ENCODE results near the gene NPM3.

NPM3 gene

DNA sequence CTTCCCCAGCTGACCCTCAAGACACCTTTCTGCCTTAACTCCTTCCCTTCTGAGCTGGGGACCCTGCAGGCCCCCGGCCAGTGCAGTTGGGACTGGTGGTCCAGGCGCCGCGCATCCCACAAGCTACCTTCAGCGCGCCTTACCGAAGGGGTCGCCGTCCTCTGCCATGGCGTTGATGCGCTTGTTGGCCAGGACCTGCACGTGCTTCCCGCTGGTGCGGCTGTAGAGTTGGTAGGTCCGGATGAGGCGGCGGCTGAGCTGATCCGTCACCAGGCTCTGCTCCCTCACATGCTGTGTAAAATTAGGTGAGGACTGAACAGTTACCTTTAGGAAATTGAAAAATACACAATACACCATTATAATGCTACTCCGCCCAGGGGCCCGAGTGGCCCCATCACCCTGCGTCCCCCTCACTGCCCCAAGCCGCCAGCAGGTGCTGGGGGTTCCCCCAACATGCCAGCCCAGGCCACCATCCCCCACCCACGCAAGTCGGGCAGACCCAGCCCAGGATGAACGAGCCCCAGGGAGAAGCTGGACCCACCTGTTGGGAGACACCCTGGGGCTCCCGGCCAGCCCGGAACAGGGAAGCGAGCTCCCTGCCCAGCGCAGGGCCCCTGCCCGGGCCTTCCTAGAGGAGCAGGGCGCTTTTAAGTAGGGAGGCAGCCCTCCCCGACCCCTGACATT is 8.5 kb downstream of the NPM3 start:
- no peak for DNase-seq (ENCODE audit: low read depth)

DNA sequence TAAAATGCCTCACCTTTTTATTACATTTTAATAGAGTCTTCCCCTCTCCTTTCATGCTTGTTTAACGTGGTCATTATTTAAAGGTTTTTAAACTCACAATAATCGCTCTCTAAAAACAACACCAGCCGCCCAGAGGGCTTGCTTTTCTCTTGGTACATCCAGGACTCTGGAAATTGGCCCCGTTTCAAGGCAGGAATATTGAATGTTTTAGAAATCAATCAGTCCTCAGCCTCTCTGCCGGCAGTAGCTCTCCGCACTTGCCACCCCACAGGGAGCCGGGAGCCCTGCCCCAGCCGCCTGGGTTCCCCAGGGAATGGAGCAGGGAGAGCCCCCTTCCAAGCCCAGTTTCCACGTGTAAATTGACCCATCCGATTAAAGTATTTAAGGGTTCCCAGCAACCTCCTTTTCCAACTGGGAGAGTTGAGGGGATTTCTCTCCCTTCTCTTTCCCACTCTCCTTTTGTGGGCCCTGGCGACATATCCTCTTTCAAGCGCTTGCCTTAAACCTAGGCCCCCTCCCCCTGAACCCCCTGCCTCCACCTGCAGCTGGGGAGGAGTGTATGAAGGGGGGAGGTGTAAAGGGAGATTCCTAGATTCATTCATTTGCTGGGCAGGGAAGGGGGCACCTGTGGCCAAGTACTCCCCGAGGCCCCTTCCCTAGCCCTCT is 9.2 kb downstream of the NPM3 start:
- DNase-seq (ENCODE audit: low read depth) = no peak

DNA sequence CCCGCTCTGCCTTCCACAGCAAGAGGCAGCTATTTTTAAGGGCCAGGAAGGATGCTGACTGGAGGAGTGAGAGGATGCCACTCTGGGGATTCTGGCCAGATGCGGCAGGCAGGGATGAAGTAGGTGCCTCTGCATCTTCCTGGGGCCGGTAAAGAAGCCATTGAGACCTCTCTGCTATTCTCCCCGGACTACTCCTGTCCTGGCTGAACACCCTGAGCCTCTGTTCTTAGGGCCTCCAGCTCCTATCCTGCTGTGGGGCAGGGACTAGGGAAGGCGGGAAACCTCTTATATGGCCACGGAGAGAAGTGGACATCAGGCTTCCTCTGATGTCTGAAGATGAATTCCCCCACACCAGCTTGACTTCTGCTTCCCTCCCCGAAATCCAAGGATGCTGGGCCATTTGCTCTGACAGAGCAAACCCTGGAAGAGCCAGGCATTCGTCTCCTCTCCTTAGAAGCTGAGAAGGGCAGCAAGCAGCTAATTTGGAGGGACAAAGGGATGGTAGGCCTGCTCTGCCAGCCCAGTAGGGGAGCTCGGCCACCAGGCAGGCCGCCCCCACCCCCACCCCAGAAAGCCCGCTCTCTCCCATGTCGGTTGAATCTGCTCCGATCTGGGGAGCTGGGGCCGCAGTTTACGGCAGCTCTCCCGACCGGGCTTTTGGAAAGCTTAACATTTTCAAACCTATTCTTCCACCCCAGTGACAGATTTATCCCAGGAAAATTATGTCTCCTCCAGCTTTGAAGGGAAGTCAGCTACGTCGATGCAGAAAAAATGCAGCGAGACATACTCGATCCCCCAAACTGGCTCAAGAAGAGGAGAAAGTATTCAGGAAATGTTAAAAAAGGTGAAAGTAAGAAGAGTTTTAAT is 10.1 kb downstream of the NPM3 start:
- no peak for DNase-seq (ENCODE audit: low read depth)

DNA sequence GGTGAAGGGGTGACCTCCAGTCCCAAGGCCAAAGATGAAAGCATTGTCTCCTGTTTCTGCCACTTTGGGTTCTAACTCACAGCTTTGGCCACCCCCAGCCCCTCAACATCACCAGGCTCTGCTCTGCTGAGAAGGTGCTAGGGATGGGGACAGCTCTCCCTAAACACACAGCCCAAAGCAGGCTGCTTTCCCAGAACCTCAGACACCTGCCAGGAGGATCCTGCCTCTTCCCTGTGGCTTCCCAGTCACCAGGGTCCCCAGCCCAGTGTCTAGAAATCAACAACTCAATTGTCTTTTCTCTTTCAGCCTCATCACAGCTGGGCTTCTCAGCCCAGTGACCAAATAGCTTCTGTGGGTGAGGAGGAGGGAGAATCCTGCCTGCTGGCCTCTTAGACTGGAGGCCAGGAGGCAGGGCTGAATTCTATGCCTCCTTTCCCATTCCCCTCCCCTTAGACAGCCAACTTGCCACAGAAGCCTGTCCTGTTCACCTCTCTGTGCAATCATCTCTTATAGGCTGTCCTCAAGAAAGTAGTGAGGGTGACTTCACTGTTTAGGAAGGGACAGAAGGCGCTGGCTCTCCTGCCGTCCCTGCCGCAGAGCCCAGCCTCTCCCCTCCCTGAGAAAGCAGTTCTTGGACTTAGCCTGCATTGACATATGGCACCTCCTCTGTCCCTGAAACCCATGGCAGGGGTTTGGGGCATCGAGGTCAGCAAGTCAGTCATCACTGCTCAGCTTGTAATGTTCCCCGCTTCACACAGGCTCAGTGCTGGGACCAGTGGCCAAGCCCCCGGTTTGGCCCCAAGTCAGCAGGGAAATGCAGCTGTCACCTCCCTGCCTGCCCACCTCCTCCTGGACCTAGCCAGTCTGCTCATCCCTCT is 11.0 kb downstream of the NPM3 start:
- no peak for DNase-seq (ENCODE audit: low read depth)

DNA sequence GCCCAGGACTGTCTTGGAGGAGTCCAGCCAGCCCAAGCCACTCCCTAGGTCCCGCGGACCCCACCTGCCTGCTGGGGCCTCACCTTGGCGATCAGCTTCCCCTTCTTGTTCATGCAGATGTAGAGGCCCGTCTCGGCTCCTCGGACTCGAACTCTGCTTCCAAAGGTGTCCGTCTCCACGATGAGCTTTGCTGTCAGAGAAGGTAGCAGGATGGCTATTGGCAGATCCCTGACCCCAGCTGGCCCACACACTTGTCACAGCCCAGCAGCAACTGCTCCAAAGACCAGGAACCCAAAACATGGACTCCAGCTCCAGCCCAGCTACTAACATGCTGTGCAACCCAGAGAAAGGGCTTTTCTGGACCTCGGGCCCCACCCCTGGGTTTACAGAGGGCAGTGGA is 11.9 kb downstream of the NPM3 start:
- DNase-seq (ENCODE audit: low read depth) = no peak

DNA sequence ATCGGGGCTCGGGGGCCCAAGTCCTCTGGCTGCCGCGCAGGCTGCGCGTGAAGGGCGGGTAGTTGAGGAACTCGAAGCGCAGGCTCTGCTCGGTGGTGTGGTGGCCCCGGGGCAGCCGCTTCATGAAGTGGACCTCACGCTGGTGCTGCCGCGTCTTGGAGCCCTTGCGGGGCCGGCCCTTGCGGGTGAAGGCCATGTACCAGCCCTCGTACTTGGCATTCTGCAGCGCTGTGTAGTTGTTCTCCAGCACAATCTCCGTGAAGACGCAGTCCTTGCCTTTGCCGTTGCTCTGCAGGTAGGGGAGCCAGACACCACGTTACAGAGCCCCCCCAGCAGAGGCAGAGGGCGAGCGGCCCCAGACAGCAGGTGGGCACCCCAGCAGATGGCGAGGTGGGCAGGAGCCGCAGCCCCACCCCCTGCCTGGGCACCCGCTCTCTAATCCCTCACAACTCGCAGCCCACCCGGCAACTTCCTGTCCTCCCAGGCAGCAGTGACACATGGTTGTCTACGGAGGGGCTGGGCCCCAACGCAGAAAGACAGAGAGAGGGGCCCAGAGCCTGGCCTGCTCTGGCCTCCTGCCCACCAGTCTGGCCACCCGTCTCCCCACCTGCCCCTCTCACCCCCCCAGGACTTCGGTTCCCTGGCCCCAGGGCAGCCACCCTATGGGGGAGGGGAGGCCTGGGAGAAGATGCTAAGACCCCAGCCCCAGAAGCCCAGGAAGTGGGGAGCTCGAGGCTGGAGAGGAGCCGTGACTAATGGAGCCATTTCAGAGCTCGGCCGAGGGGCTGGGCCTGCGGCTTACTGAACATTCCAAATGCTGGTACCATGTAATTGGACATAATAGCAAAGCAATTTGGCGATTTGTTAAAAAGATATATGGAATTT is 12.7 kb downstream of the NPM3 start:
- no peak for DNase-seq (ENCODE audit: low read depth)

DNA sequence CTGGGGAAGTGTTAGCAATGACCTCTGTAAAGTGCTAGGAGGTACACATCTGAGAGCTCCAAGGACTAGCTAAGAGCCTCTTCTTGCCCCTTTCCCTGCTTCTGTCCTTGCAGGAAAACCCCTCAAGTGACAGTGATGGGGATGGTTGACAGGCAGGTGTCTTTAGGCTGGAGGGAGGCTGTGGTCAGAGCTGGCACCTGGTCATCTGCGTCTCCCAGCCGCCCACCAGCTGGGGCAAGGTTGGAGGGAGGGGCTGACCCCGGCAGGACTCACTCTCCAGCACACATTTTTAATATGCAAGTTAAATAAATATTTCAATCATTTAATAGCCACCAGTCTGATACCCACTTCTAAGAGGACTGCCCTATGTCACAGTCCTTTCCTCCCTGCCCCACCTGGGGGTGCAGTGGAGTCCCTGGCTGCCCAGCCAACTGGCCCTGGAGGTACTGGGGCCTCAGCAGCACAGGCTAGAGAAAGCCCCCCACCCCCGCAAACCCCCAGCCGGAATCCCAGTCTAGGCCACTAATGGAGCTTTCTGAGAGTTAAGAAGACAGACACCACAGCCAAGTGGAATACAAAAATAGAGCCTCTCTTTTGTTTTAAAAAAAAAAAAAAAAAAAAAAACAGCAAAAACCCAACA is 13.6 kb downstream of the NPM3 start:
- DNase-seq (ENCODE audit: low read depth) = no peak

DNA sequence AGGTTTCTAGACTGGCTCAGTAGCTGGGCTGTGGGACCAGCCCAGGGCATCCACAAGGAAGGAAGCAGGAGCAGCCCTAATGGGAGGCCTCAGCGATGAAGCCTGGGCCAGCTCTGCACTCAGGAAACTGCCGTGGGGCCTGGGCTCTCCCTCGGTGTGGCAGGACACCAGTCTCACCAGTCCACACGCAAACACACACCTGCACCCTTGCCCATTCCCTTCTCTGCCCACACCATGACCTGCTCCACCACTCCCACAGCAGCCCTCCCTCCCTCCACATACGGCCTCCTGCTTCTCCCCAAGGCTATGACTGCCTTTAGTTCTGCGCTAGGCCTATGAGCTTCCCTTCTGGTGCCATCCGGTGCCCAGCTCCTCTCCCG is 14.5 kb downstream of the NPM3 start:
- no peak for DNase-seq (ENCODE audit: low read depth)

DNA sequence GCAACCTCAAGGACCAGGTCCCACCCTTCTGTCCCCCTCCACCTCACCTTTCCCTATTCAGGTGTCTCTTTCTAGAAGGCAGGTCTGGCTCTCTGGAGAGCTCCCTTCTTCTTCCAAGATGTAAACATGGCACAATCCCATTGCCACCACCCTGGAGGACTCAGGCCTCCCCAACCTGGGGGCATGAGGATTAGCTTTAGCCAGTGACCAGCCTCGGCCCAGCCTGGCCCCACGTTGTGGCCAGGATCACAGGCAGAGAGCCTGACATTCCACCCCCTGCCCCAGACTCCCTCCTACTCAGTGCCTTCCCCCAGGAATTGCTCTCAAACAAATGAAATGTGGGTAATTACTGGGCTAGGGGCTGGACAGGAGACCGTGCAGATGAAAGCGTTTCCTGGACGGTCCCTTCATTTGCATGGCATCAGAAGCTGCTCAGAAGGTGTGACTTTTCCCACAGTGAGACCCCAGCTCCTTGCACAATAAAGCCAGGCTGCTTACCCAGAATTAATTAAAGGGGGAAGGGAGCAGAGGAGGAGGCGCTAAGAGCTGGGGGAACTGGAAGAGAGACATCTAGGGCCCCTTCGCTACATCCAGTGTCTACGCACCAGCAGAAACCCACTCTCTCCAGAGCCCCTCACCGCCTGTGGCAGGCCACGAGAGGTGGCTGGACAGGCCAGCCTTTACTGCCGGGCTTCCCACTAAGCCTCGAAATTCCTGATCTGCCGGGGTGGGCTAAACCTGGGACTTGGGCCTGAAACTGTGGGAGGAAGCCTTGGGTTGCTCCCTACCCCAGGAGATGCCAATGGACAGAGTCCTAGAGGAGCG is 15.1 kb downstream of the NPM3 start:
- no peak for DNase-seq (ENCODE audit: low read depth)

DNA sequence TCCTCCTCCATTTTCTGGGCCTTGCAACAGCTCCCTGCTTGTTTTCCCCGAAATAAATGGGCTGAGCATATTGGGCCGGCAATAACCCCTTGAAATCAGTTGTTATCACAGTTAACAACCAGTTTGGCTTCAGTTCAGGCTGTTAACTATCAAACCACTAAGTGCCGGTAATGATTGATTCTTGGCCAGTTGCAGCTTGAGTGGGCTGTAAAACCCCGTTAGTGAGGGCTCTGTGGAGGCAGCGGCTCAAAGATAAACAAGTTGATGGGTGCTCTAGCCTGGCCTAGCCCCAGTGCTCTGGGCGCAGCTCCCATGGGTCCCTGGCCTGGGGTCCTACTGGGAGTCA is 15.7 kb downstream of the NPM3 start:
- DNase-seq (ENCODE audit: low read depth) = no peak

DNA sequence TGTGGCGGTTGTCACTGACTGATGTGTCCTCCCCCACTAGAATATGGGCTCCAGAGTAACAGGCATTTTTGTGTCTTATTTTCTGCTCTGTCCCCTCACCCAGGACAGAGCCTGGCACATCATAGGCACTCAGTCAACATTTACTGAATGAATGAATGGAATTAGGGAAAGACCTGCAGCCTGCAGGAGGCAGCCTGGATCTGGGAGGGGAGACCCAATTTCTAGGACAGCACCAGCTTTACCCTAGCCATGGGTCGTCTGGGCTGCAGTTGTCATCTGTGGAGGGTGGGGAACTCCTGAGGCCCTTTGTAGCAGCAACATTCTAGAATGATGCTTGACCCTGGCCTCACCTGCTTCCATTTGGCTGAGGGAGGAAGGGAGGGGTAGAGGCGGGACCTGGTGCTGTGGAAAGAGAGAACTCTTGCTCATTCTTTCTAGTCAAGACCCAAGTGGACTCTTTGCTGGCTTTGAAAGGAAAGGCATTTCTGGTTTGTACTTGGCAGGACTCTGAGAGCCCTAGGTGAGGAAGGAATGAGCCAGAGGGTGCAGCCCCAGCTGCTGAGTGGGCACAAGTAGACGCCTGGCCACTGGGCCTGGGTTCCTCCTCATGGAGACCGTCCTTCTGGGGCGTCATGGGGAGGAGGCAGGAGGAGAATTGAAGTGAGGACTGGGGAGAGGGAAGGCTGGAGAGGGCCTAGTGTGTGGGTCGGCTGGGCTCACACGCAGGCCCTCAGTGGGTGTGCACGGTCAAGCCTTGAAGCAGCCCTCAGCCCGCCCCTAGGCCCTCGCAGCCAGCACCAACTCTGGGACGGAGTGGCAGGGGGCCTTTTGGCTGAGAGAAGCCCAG is 16.3 kb downstream of the NPM3 start:
- DNase-seq (ENCODE audit: low read depth) = no peak

DNA sequence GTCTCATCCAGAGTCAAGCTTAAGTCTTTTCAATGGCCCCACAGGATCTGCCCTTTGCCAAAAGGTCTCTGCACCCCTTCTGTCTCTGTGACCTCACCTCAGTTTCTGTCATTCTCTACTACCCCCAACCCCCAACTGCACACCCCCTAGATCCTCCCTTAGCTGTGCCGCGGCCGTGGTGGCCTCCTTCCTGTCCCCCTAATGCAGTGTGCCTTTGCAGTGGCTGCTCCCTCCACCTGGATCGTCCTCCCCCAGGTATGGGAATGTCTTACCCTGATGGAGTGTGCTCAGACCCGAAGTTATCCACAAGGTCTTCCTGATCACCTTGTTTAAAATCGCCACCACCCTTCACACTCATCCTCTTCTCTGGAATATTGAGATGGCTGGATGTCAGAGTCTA is 16.9 kb downstream of the NPM3 start:
- no peak for DNase-seq (ENCODE audit: low read depth)

DNA sequence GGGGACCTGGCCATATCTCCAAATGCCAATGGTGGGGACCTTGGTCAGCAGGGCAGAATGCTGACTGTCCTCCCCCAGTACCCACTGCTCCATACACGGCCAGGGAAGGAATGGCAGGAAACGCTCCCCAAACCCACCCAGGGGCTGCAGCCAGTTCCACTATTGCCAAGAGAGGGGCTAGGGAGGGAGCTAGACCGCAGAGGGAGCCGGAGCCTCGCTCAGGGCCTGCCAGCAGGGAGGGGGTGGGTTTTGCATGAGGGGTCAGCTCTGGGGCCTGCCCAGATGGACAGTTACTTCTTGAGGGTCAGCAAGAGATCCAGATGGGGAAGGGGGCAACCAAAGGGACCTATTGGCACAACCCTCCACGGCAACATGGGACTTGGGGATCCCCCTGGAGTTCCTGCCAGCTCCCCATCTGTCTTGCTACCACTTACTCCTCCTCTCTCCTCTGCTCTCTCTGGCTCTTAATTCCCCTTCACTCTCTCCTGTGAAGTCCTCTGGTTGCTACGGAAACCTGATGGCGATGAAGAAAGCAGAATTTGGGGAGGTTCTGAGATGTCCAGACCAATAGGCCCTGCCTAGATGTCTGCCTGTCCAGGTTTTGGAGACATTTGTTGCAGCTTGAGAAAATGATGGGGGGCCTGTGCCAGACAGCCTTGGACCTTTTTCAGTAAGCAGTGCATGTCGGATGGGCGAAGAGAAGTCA is 20.0 kb downstream of the NPM3 start:
- no peak for DNase-seq (ENCODE audit: low read depth)

DNA sequence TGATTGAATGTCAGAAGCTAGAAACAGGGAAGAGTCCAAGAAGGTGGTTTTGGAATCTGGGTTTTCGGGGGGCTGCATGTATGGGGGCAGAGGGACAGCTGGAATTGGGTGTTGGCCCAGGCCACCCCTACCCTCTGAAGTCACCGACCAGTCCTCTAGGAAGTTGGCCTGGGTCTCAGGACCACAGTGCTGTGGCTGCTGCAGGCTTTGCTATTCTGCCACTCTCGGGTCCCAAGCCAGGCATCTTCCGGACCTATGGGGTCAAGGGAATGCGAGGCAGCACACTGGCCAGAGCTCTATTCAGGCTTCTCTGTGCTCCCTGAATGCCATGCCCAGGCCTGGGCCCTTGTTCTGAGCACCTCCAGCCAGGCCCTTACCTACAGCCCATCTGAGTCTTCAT is 20.5 kb downstream of the NPM3 start:
- DNase-seq (ENCODE audit: low read depth) = no peak

DNA sequence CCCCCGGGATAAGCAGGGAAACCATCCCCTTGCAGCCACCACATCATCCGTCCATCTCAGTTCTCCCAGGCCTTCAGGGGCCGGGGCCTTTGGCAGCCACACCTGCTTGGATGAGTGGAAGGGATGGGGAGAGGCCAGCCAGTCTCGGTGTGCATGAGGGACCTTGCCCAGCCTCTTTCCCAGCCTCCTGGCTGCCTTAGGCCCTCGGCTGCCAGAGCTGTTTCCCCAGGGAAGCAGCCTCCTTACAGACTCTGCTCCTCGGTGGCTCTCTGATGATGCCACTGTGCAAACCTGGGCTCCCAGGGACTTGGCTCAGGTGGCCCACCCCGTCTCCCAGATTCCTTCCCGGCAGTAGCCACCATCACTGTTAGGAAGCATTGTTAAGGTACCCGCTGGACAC is 22.0 kb downstream of the NPM3 start:
- DNase-seq (ENCODE audit: low read depth) = no peak

DNA sequence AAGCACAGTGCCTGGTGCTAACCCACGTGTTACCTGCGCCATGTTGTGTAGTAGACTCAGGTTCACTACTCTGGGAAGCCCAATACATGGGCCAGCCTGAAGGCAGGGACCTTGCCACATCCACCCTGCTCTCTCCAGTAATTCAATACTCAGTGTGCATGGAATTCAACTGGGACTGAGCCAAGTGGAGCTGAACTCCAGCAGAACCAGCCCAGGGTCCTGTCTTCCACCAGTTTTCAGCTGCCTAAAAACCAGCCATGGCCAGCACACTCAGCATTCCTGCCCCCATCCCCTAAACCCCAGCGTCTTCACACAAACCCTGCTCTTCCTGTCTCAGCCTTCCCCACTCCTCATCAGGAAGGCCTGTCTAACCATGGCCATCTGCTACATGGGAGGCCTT is 22.7 kb downstream of the NPM3 start:
- DNase-seq (ENCODE audit: low read depth) = no peak

DNA sequence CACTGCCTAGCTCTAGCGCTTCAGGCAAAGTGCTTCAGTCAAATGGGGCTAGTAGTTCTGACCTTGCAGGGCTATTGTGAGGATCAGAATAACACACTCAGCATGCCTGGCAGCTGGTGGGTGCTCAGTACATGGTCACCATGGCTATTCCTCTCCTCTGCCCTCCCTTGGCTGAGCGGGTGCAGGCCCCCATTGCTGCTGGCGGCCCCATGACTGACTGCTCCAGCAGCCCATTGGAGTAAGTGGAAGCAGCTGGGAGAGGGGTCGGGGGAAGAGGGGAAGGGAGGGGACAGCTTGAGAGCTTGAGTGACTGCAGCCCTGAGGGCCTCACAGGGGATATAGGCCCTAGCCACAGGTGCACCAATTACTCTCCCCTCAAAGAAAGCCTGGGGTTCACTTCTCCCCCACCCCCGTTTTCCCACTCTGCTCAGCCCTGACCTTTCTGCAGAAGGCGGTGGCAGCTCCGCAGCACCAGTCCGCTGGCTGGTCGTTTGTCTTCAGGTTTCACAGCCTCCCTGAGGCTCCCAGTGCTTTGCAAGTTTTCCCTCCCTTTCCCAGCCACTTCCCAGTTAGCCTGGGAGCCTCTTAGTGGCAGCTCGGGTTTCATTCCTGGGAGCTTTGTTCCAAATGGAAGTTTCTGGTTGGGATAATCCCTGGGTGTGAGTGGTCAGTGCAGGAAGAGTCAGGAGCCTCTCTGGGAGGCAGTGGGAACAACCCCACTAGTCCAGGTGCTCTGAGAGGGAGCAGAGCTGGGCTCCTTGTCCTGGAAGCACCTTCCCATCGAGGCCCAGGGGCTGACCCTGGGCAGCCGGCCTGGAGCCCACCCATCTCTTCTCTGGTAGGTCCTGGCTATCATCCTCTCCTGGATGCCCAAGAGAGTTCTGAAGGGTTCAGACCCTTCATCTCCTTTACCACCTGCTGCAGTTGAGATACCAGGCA is 23.7 kb downstream of the NPM3 start:
- no peak for DNase-seq (ENCODE audit: low read depth)
